Smooth muscle cell (in vitro differentiated cells): Measurements from ENCODE around the gene SETDB2. TPM values are rescaled to one million over a fixed set of nuclear protein-coding genes. Genes with fewer than 3 reads are reported as not detected.

Experiments used
- DNase-seq: peaks from one replicate; lab custom pipeline; 2025; ENCODE audit not compliant: unreplicated experiment; lab: John Stamatoyannopoulos, UW
- H2AFZ ChIP-seq: fragments of 200-600 bp; sonication (generic); 2 replicates; pipeline ENCODE4 v1.6.0; 2016; ENCODE audit warnings: antibody characterized with exemption, low read depth, mild to moderate bottlenecking
- H3F3A ChIP-seq: fragments of 200-600 bp; sonication (generic); 2 replicates; pipeline ENCODE4 v1.6.0; 2017; ENCODE audit warnings: antibody characterized with exemption, low read depth
- H3K27ac ChIP-seq: fragments of 200-600 bp; sonication (generic); 2 replicates; pipeline ENCODE4 v1.5.1; 2016; ENCODE audit warnings: low read depth, mild to moderate bottlenecking
- H3K27me3 ChIP-seq: fragments of 200-600 bp; sonication (generic); 2 replicates; pipeline ENCODE4 v1.6.1; 2016; ENCODE audit warnings: low read depth, mild to moderate bottlenecking
- H3K36me3 ChIP-seq: fragments of 200-600 bp; sonication (generic); 2 replicates; pipeline ENCODE4 v1.5.1; 2016; ENCODE audit warnings: low read depth
- H3K4me1 ChIP-seq: fragments of 200-600 bp; sonication (generic); 2 replicates; pipeline ENCODE4 v1.5.1; 2016; ENCODE audit warnings: low read depth
- H3K4me2 ChIP-seq: fragments of 200-600 bp; sonication (generic); 2 replicates; pipeline ENCODE4 v1.6.0; 2016; ENCODE audit warnings: mild to moderate bottlenecking
- H3K4me3 ChIP-seq: fragments of 200-600 bp; sonication (generic); 2 replicates; pipeline ENCODE4 v1.5.1; 2016; ENCODE audit warnings: mild to moderate bottlenecking
- H3K79me2 ChIP-seq: fragments of 200-600 bp; sonication (generic); 2 replicates; pipeline ENCODE4 v1.6.0; 2016; ENCODE audit warnings: low read depth, mild to moderate bottlenecking
- H3K9ac ChIP-seq: fragments of 200-600 bp; sonication (generic); 2 replicates; pipeline ENCODE4 v1.6.0; 2016; ENCODE audit warnings: low read depth
- H3K9me3 ChIP-seq: fragments of 200-600 bp; sonication (generic); replicated peaks from 2 replicates; pipeline ENCODE4 v1.5.1; 2016; ENCODE audit warnings: low read depth
- H4K20me1 ChIP-seq: fragments of 200-600 bp; sonication (generic); 2 replicates; pipeline ENCODE4 v1.6.0; 2016; ENCODE audit warnings: low read depth
- CTCF ChIP-seq: fragments of 200-600 bp; sonication (generic); IDR thresholded peaks from 2 replicates; pipeline ENCODE4 v1.5.1; 2017; ENCODE audit warnings: borderline replicate concordance, mild to moderate bottlenecking, antibody characterized with exemption; ENCODE audit not compliant: insufficient read depth, poor library complexity, severe bottlenecking
- WGBS: methylation state at CpG from one replicate; pipeline ENCODE4 v1.1.7; 2016; ENCODE audit warnings: low lambda C conversion rate; 5-methylcytosine and 5-hydroxymethylcytosine counted together
- polyA plus RNA-seq: library from polyadenylated mRNA; unstranded; fragments of >200 nt; fragmentation: Nextera tagmentation; extraction: Ambion mirVana; gene quantifications from 2 replicates; pipeline ENCODE4 v1.2.1, GENCODE V29; 2016
- total RNA-seq: library from RNA; depleted of rRNA; stranded (reverse); fragments of >200 nt; gene quantifications from 2 replicates; pipeline ENCODE4 v1.2.3, GENCODE V29; 2014

The SETDB2 gene
- total and polyA plus RNA-seq, 2 experiments from 2014 or later: 3.5 to 4.9 TPM

- Histone ChIP-seq H3K4me3 (no peak overlapping the region), H3K79me2 (no peaks in the 10 kb centered on the region), H3K27me3 (no peaks in the 10 kb centered on the region), H3K9ac (no peak overlapping the region), H3F3A (no peaks in the 10 kb centered on the region), H2AFZ (no peak overlapping the region), H4K20me1 (no peaks in the 10 kb centered on the region), H3K9me3 (peaks cover under 1% of the 10 kb centered on the region), H3K36me3 (no peaks in the 10 kb centered on the region), H3K4me1 (no peaks in the 10 kb centered on the region), H3K27ac (no peak overlapping the region), H3K4me2 (no peak overlapping the region)
- TF ChIP-seq CTCF: no peak
- WGBS: 96% methylated on average over 4 of the region's 4 CpGs
- no peak for DNase-seq
Measured at GRCh38 chr13:49410006-49410405, 34.1 kb upstream of the SETDB2 start.

GRCh38 chr13:49410477-49410876 lies 33.6 kb upstream of the SETDB2 start:
- H3K4me3 ChIP-seq: no peak overlapping the region
- no peak for TF ChIP-seq CTCF
- H3K79me2 ChIP-seq: no peaks in the 10 kb centered on the region
- H3K27ac ChIP-seq: no peak overlapping the region
- no peak overlapping the region for H2AFZ ChIP-seq
- H3K27me3 ChIP-seq: no peaks in the 10 kb centered on the region
- no peaks in the 10 kb centered on the region for H4K20me1 ChIP-seq
- no peak for DNase-seq
- no peaks in the 10 kb centered on the region for H3K36me3 ChIP-seq
- H3K9ac ChIP-seq: no peak overlapping the region
- no peaks in the 10 kb centered on the region for H3K4me1 ChIP-seq
- no peaks in the 10 kb centered on the region for H3K9me3 ChIP-seq
- H3F3A ChIP-seq: no peaks in the 10 kb centered on the region
- no peak overlapping the region for H3K4me2 ChIP-seq

GRCh38 chr13:49411353-49411752 lies 32.7 kb upstream of the SETDB2 start:
- Histone ChIP-seq H3K79me2 (no peaks in the 10 kb centered on the region), H3K4me1 (no peaks in the 10 kb centered on the region), H3K36me3 (no peaks in the 10 kb centered on the region), H3K9ac (no peak overlapping the region), H3K4me2 (no peak overlapping the region), H3K4me3 (no peak overlapping the region), H3F3A (no peaks in the 10 kb centered on the region), H3K27ac (no peak overlapping the region), H3K27me3 (no peaks in the 10 kb centered on the region), H2AFZ (no peak overlapping the region), H4K20me1 (no peaks in the 10 kb centered on the region), H3K9me3 (no peaks in the 10 kb centered on the region)
- TF ChIP-seq CTCF: no peak
- no peak for DNase-seq
- 87% methylated on average over 5 of the region's 5 CpGs for WGBS

GRCh38 chr13:49412749-49413148 lies 31.3 kb upstream of the SETDB2 start:
- Histone ChIP-seq H4K20me1 (no peaks in the 10 kb centered on the region), H3K4me2 (no peak overlapping the region), H3K36me3 (no peaks in the 10 kb centered on the region), H3K27me3 (no peaks in the 10 kb centered on the region), H3K4me3 (no peak overlapping the region), H3K9me3 (no peaks in the 10 kb centered on the region), H3K4me1 (no peaks in the 10 kb centered on the region), H3K79me2 (no peaks in the 10 kb centered on the region), H3K9ac (no peak overlapping the region), H3F3A (no peaks in the 10 kb centered on the region), H2AFZ (no peak overlapping the region), H3K27ac (no peak overlapping the region)
- TF ChIP-seq CTCF: no peak
- no peak for DNase-seq
- WGBS: 87% methylated on average over 2 of the region's 2 CpGs
